Sigmoid colon (tissue), 4 donors: Measurements from ENCODE around the gene AMY1B.
"Not testable (repeated sequence)": the region's sequence is repeated elsewhere in the genome, so short reads cannot be mapped to it uniquely, and the experiment has no call there.

Source experiments
- CTCF ChIP-seq, 4 experiments: fragments of 450-650 bp in 3 of 4; fragments of 200-600 bp in 1 of 4; IDR thresholded peaks; one replicate each; pipeline ENCODE4 v1.5.1; 2016 to 2019; ENCODE audit warnings: antibody characterized with exemption in 4 of 4, mild to moderate bottlenecking in 3 of 4, moderate library complexity in 2 of 4
- EP300 ChIP-seq, 4 donors: sonication (generic); formaldehyde crosslinking; IDR thresholded peaks; one replicate each; pipeline ENCODE4 v1.6.1; 2017; ENCODE audit warnings: antibody characterized with exemption in 4 of 4
- POLR2A ChIP-seq, 2 donors: fragments of 450-650 bp; IDR thresholded peaks; one replicate each; pipeline ENCODE4 v1.6.1; 2016; ENCODE audit warnings: antibody characterized with exemption in 2 of 2, mild to moderate bottlenecking in 2 of 2, moderate library complexity in 2 of 2
- POLR2AphosphoS5 ChIP-seq, 4 donors: sonication (generic); formaldehyde crosslinking; IDR thresholded peaks; one replicate each; pipeline ENCODE4 v1.6.1; 2017; ENCODE audit warnings: antibody characterized with exemption in 4 of 4

- not testable (repeated sequence) for TF ChIP-seq CTCF, EP300, POLR2A, POLR2AphosphoS5 (IDR thresholded peaks at IDR 0.05)
Observed at GRCh38 chr1:103655460-103655859, 40.5 kb downstream of the AMY1B start, which contains the start of gene AMY1A.
